Measurements from ENCODE around the gene NLRP5. TPM values are rescaled to one million over a fixed set of nuclear protein-coding genes. Genes with fewer than 3 reads are reported as not detected.

NLRP5 gene
- total RNA-seq, 4 donors from 2014 or later: not detected

GRCh38 chr19:56085571-56086275 is 99.1 kb downstream of the NLRP5 start:
- DNase-seq (ENCODE audit: extremely low spot score): no peak
- H3K4me3 ChIP-seq: no peak overlapping the region
- peaks cover 11 to 47% (median 28%) of the 10 kb centered on the region in 4 donors for H3K36me3 ChIP-seq
- H3K27ac ChIP-seq (replicated peaks in 1 of 4): no peak overlapping the region
- TF ChIP-seq POLR2AphosphoS5 (IDR thresholded peaks at IDR 0.05) (no peak), CTCF (IDR thresholded peaks at IDR 0.05) (no peak), POLR2A (IDR thresholded peaks at IDR 0.05; ENCODE audit: low read depth) (no peak), EP300 (IDR thresholded peaks at IDR 0.05) (no peak)
- no peaks in the 10 kb centered on the region for H3K9me3 ChIP-seq
- intact Hi-C loops (cut with DNase I): no loop called here
- H3K27me3 ChIP-seq: no peaks in the 10 kb centered on the region
- peaks cover 21 to 37% (median 30%) of the 10 kb centered on the region in 4 donors for H3K4me1 ChIP-seq
- WGBS: 88% methylated on average over 9 of the region's 10 CpGs

GRCh38 chr19:56086671-56087430 is 100.3 kb downstream of the NLRP5 start:
- WGBS: 79% methylated on average over 28 of the region's 49 CpGs
- TF ChIP-seq EP300 (IDR thresholded peaks at IDR 0.05): no peak
- no peak for TF ChIP-seq POLR2A (IDR thresholded peaks at IDR 0.05; ENCODE audit: low read depth)
- no peak for TF ChIP-seq CTCF (IDR thresholded peaks at IDR 0.05)
- no peak for TF ChIP-seq POLR2AphosphoS5 (IDR thresholded peaks at IDR 0.05)

GRCh38 chr19:56087647-56088496 is 101.3 kb downstream of the NLRP5 start:
- H3K36me3 ChIP-seq: peaks cover 11 to 50% (median 29%) of the 10 kb centered on the region in 4 donors
- peaks cover 22 to 43% (median 36%) of the 10 kb centered on the region in 4 donors for H3K4me1 ChIP-seq
- H3K9me3 ChIP-seq: no peaks in the 10 kb centered on the region
- no peaks in the 10 kb centered on the region for H3K27me3 ChIP-seq
- no peak overlapping the region for H3K27ac ChIP-seq (replicated peaks in 1 of 4)
- 72% methylated on average over 85 of the region's 104 CpGs for WGBS
- intact Hi-C loops (cut with DNase I): no loop called here
- H3K4me3 ChIP-seq: no peak overlapping the region
- TF ChIP-seq EP300 (IDR thresholded peaks at IDR 0.05) (no peak), CTCF (IDR thresholded peaks at IDR 0.05) (no peak), POLR2AphosphoS5 (IDR thresholded peaks at IDR 0.05) (no peak), POLR2A (IDR thresholded peaks at IDR 0.05; ENCODE audit: low read depth) (no peak)
- DNase-seq (ENCODE audit: extremely low spot score): no peak

More at GRCh38 chr19:56086671-56087430, 100.3 kb downstream of the NLRP5 start:
- H3K4me1 ChIP-seq: peaks cover 22 to 40% (median 32%) of the 10 kb centered on the region in 4 donors
- no peak overlapping the region for H3K4me3 ChIP-seq
- intact Hi-C loops (cut with DNase I): no loop called here
- no peak for DNase-seq (ENCODE audit: extremely low spot score)
- H3K27ac ChIP-seq (replicated peaks in 1 of 4): no peak overlapping the region
- no peaks in the 10 kb centered on the region for H3K9me3 ChIP-seq
- no peaks in the 10 kb centered on the region for H3K27me3 ChIP-seq
- H3K36me3 ChIP-seq: peaks cover 11 to 47% (median 29%) of the 10 kb centered on the region in 4 donors

GRCh38 chr19:56088497-56089215 is 102.1 kb downstream of the NLRP5 start:
- WGBS: 84% methylated on average over 15 of the region's 66 CpGs
- H3K27ac ChIP-seq (replicated peaks in 1 of 4): no peak overlapping the region
- H3K9me3 ChIP-seq: no peaks in the 10 kb centered on the region
- TF ChIP-seq CTCF (IDR thresholded peaks at IDR 0.05): no peak
- no peak for TF ChIP-seq POLR2A (IDR thresholded peaks at IDR 0.05; ENCODE audit: low read depth)
- TF ChIP-seq POLR2AphosphoS5 (IDR thresholded peaks at IDR 0.05): no peak
- TF ChIP-seq EP300 (IDR thresholded peaks at IDR 0.05): no peak
- peaks cover 22 to 43% (median 36%) of the 10 kb centered on the region in 4 donors for H3K4me1 ChIP-seq
- H3K36me3 ChIP-seq: peaks cover 11 to 58% (median 35%) of the 10 kb centered on the region in 4 donors
- no peak for DNase-seq (ENCODE audit: extremely low spot score)
- H3K4me3 ChIP-seq: no peak overlapping the region
- H3K27me3 ChIP-seq: no peaks in the 10 kb centered on the region
- intact Hi-C loops (cut with DNase I): no loop called here

Measured in esophagus muscularis mucosa (tissue), 4 donors.